Fibroblast of upper back skin (primary cell): Measurements from ENCODE around the gene ANO3.
A peak's percentile ranks its signal among the peaks of the same experiment; 100 is the strongest.
"Not testable (repeated sequence)": the region's sequence is repeated elsewhere in the genome, so short reads cannot be mapped to it uniquely, and the experiment has no call there.

Experiments used
- DNase-seq: peaks from one replicate; pipeline ENCODE4 v3.0.0-alpha.2; 2013

ANO3 gene

DNA sequence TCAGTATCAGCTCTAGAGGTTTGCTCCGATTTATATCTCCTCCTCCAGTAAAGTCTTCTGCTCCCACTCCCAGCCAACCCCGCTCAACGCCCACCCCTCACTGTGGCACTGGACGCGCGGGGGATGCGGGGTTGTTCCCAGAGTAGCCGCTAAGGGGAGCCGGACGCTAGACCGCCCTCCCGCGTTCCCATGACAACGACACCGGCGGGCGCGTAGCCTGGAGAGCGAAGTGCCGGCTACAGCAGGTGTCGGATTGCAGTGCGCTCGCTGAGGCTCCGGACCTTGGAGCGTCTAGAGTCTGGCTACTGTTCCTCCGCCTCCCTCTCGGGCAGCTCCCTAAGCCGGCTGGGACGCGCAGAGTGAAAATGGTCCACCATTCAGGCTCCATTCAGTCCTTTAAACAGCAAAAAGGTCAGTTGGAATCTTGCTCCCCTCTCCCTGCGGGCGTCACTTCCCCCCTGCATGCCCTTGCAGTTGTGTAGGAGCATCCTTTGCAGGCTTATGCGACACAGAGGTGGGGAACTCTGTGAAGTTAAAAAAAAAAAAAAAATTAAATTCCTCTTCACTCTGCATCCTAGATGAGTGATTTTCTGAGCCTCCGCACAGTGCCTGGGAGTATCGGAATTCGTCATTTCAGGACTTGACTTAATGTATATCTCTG lies at the start of gene ANO3:
ANO3 (plus strand) TSS at position 220 of the 661 bp plus-strand sequence; CDS start at position 366, 146 bp downstream.
- DNase-seq: peak; percentile 83

DNA sequence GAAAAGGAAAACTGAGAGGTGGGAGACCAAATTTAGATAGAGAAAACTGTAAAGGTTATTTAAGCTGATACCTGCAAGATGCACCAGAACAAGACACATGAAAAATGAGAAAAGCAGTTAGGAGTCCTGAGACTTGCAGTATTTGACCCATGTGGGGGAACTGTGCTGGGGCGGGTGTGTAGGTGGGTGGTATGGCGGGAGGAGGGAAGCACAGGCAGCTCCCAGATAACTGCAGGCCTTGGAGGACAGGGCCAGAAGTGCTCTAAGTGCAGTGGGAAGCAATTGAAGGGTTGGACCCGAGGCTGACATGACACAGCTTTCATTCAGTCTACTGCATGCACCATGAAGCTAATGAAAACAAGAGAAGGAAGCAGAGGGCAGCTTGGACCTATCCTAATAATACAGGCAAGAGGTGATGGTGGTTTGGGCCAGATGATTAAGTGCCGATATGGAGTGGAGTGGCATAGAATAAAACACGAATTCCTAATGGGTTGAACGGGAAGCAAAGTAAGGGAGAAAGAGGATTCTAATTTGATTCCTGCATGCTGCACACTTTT lies 48.0 kb upstream of the ANO3 start:
- no peak for DNase-seq

DNA sequence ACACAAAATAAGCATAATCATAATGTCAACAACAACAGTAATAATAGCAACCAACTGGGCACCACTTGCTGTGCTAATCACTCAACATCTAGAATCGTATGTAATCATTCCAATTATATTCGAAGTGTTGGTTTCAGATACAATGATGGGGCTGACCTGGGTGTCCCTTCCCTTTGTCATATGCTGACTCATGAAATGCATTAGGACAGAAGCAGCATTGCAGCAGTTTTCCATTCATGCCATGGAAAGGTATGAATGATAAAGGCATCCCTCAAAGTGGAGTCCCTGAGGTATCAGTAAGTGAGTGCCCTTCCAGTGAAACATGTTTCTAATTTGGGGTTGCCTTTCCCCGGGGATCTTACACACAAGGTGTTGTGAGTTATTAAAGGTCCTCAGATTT lies 46.3 kb upstream of the ANO3 start:
- no peak for DNase-seq

DNA sequence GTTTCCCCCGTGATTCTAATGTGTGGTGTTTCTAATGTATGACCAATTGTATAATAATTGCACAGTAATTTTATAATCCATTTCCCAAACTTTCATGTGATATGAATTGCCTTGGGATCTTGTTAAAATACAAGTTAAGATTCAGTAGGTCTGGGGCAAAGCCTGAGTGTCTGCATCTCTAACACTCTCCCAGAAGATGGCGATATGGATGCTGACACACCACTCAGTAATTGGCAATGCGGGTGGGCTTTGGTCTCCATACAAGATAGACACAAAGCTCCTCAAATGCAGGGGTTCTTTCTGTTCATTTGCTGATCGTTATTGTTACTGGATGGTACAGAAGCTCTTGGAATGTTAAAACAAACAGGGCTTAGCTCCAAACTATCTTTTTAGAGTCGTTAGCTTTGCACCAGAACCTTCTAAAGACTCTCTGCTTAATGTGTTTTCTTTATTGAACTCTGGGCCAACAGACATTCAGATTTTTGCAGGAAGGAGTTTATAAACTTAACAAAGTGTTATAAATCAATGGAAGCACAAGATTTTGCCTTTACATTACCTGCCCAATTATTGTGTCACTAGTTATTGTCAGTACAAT lies 45.4 kb upstream of the ANO3 start:
- peak; percentile 42 for DNase-seq

DNA sequence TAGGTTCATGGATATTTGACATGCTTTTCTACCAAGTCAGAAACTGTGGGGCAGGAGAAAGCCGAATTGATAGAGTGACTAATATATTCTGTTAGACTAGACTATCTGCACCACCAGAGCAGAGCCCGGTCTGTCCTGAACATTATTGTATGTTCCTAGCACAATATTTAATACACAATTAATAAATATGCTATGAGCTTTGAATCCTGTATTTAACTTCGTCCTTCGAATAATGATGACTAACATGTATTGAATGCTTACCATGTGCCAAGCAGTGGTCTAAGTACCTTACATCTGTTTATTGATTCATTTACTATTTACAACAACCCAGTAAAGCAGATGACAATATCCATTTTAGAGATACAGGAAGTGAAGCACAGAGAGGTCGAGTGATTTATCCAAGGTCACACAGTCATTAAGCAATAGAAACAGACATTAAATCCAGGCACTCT lies 44.8 kb upstream of the ANO3 start:
- peak; percentile 21 for DNase-seq

DNA sequence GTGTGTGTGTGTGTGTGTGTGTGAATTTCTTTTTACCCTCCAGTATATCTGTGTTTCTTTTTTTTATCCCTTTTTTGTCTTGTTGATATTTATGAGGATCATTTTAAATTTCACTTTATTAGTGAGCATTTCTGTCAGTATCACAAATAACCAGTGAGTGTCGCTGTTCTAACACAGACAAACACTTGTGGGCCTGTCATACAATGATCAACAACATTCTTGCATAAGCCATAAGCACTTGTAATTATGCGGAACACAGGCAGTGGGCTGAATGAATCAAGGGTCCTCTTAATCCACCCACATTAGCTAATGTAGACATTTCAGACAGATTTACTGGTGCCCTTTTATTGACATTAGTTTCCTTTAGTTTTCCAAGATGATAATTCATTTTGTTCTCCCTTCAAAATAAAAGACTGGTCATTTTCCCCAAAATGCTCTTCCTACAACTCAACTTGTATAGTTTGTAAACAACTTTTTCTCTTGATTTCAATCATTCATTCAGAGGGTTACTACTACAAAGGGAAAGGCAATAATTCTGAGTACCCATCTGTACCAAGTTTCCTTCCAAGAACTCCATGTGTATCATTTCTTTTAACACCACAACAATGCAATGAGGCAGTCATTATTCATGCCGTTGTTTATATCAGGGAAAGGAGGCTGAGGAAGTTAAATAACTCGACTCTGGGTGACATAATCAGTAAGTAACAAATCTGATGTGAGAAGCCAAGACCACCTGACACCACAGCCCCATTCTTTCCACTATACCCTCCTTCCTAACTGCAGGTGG lies 34.5 kb upstream of the ANO3 start:
- peak; percentile 75 for DNase-seq

DNA sequence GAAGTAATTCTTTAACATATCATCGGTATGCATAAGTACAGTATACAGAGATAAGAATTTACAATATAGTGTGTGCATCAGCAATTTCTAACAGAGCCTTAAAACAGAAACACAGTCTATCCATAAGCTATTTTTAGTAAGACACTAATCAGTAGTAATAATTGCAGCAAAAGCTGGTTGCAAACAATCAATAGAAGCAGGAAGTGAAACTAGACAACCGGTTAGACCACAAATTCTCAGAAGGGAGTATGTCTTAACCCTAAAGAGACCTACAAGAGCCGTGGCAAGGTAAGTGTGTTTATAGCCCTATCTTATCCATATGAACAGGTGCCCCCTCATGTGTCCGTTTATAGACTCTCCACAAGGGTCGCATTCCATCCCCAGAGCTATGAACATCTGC lies 15.6 kb upstream of the ANO3 start:
- DNase-seq: not testable (repeated sequence)

DNA sequence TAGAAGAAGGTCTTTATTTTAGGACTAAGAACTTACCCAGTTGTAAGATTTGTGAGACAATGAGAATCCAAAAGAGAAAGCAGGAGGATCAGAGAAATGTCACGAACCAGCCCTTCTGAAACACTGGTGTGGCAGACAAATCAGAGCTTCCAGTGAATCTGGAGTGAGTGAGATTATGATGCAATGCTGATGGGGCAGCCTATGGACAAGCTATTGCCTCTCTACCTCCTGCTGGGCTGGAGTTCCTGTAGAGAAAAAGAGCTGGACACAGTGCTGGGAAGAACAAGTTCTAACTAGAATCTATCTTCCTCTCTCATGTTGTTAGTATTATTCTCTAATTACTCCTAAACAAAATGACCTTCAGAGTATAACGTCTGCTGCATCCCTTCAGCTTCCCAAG lies 12.0 kb upstream of the ANO3 start:
- DNase-seq: peak; percentile 53

DNA sequence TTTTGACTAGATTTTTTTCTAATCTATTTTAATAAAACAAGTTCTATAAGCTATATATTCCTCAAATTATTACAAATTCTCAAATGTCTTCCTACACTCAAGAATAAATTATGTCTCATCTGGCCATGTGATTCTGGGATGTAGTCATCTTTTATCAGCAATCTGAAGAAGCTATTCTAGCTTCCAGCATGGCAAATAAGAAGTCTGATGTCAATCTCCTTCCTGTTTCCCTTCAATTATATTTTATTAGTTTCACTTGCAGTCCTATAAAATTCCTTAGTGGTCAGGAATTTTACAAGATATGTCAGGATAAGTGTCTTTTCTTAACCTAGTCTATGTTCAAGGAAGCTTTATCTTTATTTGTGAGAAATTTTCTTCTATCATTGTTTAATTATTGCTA lies 10.4 kb upstream of the ANO3 start:
- no peak for DNase-seq

DNA sequence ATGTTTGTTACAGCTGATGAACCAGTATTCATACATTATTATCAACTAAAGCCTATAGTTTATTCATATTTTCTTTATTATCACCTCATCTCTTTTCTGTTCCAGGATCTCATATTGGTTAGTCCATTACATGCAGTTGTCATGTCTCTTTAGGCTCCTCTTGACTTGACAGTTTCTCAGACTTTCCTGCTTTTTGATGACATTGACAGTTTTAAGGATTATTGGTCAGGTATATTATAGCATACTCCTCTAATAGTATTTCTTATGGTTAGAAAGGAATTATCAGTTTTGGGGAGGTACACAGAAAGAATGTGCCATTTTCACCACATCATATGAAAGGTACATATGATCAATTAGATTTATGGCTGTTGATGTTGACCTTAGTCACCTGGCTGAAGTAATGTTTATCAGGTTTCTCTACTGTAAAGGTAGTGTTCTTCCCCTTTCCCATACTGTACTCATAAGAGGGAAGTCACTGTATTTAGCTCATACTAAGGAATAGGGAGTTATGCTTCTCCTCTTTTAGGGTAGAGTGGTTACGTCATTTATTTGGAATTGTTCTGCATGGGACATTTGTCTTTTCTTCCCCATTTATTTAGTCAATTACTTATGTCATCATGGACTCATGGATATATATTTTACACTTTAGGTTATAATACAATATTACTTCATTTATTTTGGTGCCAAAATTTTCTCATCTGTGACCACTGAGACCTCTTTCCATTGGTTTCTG lies 9.4 kb upstream of the ANO3 start:
- DNase-seq: no peak

DNA sequence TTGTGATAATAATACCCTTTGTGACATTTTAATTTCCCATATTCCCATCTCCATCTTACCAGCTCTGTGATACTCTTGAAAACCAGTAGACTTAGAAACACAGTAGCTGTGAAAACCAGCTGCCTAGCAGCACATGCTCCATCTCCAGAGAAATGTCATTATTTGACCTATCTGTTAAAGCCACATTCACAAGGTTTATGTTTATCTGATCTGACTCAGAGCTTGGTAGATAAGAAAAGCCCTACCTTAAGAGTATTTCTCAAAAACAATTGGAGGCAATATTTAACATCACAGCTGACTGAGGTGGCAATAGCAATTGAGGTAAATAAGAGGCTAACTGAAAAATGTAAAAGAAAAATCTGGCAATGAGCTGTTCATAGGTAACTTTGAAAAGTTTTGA lies 8.1 kb upstream of the ANO3 start:
- no peak for DNase-seq

DNA sequence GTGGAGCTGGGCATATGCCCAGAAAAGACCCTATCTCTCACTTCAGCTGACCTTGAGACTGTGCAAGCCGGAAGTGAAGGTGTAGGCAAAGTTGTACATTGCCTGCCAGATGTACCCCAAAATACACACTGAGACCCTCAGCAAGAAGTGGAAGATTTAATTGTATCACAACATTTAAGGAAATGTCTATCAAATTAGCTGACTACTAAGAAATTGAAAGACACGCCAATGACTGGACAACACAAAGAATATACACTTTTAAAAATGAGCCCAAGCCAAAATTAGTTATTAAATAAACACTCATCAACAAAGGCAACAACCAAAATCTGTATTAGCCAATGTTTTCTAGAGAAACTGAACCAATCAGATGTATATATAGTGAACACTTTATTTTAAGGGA lies 7.7 kb upstream of the ANO3 start:
- DNase-seq: no peak

DNA sequence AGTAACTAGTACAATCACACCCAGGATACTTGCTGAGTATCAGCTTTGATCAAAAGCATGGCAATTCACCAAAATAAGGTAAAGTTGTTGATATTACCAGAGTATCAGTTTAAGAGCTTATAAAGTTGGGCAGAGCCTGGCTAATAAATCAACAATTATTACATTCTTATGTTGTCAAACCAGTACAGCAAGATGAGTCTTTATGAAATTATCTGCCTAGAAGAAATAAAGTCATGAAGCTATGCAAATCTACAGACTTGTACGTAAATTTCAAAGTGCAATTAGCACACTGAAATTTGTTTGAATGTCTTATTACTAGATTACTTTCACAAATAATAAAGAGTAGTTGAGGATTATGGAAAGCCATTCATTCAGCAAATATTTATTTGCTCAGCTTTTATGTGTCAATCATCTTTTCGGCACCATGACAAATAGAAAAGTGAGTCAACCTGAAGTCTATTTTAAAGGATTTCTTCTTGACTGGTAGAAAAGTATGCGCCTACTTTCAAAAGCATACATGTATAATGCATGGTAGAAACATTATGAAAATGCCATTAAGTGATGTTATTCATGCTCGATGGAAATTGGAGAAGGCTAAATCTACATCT lies 5.0 kb upstream of the ANO3 start:
- DNase-seq: no peak

DNA sequence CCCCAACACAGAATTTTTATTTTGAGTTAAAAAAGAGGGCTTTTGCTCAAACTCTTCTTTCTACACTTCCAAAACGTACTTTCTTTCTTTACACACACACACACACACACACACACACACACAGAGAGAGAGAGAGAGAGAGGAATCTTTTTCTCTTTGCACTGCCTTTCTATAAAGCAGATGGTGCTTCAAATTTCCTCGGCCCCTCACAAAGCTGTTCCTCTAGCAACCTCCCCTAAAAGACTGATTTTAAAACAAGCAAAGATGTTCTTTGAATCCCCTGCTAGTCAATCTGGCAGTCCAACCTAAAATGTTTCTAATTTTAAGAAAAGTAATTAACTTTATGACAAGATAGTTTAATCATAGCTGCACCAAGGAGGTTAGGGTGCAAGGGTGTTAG lies 2.7 kb upstream of the ANO3 start:
- no peak for DNase-seq

DNA sequence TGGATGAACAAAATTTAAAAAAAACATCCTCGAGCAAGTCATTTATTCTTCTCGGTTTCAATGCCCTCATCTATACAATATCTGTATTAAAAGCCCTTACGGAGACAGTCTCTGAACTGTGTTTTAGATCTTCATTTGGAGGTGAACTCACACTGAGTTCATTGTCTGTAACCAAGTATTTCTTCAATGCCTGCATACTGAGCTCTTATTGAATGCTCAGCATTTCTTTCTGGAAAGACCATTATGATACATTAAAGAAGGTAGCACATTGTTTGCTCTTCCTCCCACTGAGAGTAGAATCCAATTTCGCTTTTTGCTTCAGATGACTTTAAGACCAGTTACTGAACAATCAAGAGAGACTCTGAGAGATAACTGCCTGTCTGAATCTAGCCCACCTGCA lies 1.7 kb upstream of the ANO3 start:
- DNase-seq: no peak

DNA sequence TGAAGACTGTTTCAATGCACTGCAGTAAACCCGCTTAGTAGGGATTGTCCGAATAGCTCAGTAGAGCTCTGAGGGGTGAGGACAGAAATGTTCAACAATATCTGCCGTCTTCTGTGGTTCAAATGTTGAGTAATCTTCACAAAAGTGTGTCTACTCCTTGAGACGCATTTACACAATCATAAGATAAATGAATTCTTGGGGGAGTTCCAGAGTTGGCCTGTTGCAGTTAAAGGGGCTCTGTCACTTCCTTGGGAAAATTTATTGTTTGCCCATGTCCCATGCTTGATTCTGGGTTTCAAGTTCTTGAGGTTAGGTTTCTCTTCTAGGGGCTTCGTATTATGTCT lies 614 bp downstream of the ANO3 start:
- peak; percentile 8 for DNase-seq

DNA sequence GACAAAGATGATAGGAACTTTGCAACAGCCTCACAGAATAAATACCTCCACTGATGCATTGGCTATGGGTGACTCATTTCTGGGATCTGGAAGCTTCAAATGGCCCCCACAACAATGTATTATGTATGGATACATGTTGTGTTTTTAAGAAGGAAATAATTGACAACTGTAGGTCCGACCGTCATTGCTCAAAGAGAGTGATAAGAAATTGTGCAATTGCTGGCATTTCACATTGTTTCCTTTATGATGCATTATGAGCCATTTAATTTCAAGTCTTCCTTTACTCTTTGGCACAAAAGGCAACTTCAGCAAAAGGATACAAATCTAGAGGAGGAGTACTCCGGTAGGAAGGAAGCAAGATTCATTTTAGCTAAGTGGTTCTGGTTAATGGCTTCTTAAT lies 2.0 kb downstream of the ANO3 start:
- DNase-seq: peak; percentile 7

DNA sequence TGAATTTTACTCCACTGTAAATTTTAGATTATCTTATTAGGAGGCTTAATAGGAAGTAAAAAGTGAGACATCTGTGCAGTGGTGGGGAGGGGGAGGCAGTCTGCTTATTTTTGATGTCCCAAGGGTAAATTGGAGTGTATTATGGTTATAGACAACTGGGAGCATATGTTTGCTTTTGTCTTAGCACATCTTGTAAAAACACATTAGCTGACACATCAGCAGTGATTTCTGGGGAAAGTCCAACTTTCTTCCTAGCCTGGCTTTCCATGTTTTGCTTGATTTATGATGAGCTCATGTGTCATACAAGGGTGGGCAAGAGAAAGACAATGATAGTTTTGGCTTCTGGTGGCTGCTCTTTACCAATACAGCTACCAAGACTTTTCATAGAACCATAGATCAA lies 4.0 kb downstream of the ANO3 start:
- DNase-seq: peak; percentile 23

DNA sequence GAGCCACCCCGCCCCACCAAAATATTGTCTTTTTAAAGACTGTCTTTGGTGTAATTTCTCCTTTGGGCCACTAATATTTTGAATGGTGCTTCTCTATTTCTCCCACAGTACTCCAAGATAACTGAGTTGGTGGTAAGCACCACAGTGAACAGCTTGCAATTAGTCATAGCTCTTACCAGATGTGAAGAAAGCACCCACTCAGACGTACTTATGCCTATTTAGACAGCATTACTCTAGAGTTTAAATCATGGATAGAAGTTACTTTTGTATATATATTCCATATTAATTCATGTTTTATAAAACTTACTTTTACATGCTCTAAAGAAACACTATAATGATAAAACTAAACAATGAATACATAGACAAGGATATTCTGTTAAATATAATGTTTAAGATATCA lies 12.7 kb downstream of the ANO3 start:
- DNase-seq: peak; percentile 12

DNA sequence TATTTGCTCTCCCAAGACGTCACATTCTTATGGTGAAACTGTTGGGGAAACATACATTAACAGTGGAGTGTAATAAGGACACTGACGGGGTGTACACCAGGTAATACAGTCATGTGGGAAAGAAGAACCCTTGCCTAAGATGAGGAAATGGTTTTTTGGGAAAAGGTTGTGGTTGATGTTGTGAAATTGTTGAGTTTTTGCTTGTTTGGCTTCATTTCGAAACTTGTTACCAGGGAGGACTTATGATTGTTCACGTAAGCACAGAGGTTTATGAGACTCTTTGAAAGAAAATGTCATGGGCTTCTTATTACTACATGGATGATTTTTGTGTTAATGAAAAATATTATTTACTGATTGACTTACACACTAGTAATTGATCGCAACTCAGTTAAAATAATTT lies 16.8 kb downstream of the ANO3 start:
- DNase-seq: no peak

DNA sequence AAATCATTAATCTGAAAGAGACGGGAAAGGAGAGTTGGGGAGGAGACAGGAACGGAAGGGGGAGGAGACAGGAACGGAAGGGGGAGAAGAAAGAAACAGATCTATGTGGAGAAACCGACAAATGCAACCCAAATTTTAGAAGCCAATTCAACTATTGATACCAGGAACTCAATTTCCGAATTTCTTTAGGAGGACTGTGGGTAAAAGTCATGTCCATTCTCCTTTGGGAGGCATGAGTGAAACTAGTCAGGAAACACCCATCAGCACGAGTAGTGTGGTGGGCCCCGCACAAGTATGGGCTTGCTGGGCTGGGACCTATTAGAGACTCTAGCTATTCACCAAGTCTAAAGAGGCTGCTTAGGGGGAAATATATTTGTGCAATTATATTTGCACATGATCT lies 18.1 kb downstream of the ANO3 start:
- no peak for DNase-seq

DNA sequence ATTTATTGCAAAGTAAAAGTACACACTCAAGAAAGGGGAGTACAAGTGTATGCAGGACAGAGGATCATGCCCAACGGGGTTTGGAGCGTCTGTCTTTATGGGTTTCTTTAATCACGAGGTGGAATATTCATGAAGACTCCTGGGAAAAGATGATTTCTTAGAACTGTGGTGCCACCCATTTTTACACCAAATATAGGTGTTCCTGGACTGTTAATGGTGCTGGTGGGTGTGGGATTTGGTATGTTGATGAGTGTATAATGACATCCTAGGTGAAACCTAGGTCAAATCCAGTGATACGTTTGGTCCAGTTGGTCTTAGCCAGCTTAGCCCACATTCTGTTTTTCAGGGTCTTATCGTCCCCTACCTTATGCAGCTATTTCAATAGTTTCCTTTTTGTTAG lies 21.1 kb downstream of the ANO3 start:
- no peak for DNase-seq

DNA sequence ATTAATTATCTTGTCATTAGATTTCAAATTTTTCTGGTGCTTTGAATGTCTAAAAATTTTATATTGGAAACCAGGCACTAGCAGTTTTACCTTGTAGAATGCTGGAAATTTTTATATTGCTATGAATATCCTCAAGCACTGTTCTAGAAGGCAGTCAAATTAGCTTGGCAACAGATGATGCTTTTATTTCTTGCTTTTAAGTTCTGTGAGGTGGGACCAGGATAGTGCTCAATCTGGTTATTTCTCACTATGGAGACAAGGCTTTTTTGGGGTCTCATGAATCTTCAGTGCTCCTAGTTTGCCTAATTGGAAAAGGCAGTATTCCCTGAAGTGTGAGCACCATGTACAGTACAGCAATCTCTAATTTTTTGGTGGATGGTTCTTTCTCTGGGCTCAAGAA lies 27.1 kb downstream of the ANO3 start:
- DNase-seq: no peak
